PC-9 (cell line): ENCODE measurements around the gene CAPN7. TPM values are rescaled to one million over a fixed set of nuclear protein-coding genes. Genes with fewer than 3 reads are reported as not detected.
"Not testable (repeated sequence)": the region's sequence is repeated elsewhere in the genome, so short reads cannot be mapped to it uniquely, and the experiment has no call there.

Experiments used
- BruUV-seq: library from RNA; stranded (reverse); fragments of 400-500 nt; replicated peaks from 2 replicates; lab custom pipeline; 2021; lab: Mats Ljungman, UMichigan
- CTCF ChIA-PET: fragments of 300-600 bp; sonication (Branson Sonifier 250); formaldehyde crosslinking; loops from one replicate; lab custom pipeline; 2022; ENCODE audit warnings: antibody characterized with exemption; lab: Charles Lee
- POLR2A ChIA-PET: fragments of 300-600 bp; sonication (Branson Sonifier 250); formaldehyde crosslinking; loops from one replicate; lab custom pipeline; 2022; ENCODE audit warnings: antibody characterized with exemption; ENCODE audit not compliant: unreplicated experiment; lab: Charles Lee
- DNase-seq, 2 experiments: peaks; one replicate each; pipeline versions ENCODE4 v3.0.0 to v3.0.0-alpha.2; 2015 to 2022; ENCODE audit warnings: mixed read lengths in 1 of 2
- H2AFZ ChIP-seq: fragments of 200-600 bp; sonication (generic); 2 replicates; pipeline ENCODE4 v1.8.1; 2017; ENCODE audit warnings: antibody characterized with exemption
- H3F3A ChIP-seq: fragments of 200-600 bp; sonication (generic); 2 replicates; pipeline ENCODE4 v1.8.1; 2017; ENCODE audit warnings: antibody characterized with exemption, mild to moderate bottlenecking, low read depth; ENCODE audit not compliant: insufficient read depth
- H3K27ac ChIP-seq: fragments of 200-600 bp; sonication (generic); 2 replicates; pipeline ENCODE4 v1.6.1; 2016; ENCODE audit warnings: mixed run types
- H3K27me3 ChIP-seq: fragments of 200-600 bp; sonication (generic); 2 replicates; pipeline ENCODE4 v1.6.1; 2016; ENCODE audit warnings: low read depth, mixed run types; ENCODE audit not compliant: insufficient read depth
- H3K36me3 ChIP-seq: fragments of 200-600 bp; sonication (generic); 2 replicates; pipeline ENCODE4 v1.6.1; 2016; ENCODE audit warnings: low read depth, mixed run types
- H3K4me1 ChIP-seq: fragments of 200-600 bp; sonication (generic); replicated peaks from 2 replicates; pipeline ENCODE4 v1.6.1; 2016; ENCODE audit warnings: mixed run types; ENCODE audit not compliant: insufficient read depth
- H3K4me2 ChIP-seq: fragments of 200-600 bp; sonication (generic); 2 replicates; pipeline ENCODE4 v1.6.1; 2017; ENCODE audit warnings: mixed run types
- H3K4me3 ChIP-seq: fragments of 200-600 bp; sonication (generic); 2 replicates; pipeline ENCODE4 v1.6.1; 2016; ENCODE audit warnings: mixed run types
- H3K79me2 ChIP-seq: fragments of 200-600 bp; sonication (generic); 2 replicates; pipeline ENCODE4 v1.6.1; 2017; ENCODE audit warnings: low read depth, mixed run types
- H3K9me2 ChIP-seq: fragments of 200-600 bp; sonication (generic); 2 replicates; pipeline ENCODE4 v1.8.1; 2017; ENCODE audit warnings: mild to moderate bottlenecking; ENCODE audit not compliant: insufficient read depth
- H3K9me3 ChIP-seq: fragments of 200-600 bp; sonication (generic); 2 replicates; pipeline ENCODE4 v1.8.1; 2016; ENCODE audit warnings: low read depth; ENCODE audit not compliant: insufficient read depth
- H4K20me1 ChIP-seq: fragments of 200-600 bp; sonication (generic); 2 replicates; pipeline ENCODE4 v1.8.1; 2017; ENCODE audit not compliant: insufficient read depth
- CTCF ChIP-seq: fragments of 200-600 bp; sonication (generic); conservative IDR thresholded peaks from 2 replicates; pipeline ENCODE4 v1.6.1; 2017; ENCODE audit warnings: mixed run types, antibody characterized with exemption, mild to moderate bottlenecking, moderate library complexity
- EZH2 ChIP-seq: fragments of 200-600 bp; sonication (generic); IDR thresholded peaks from 2 replicates; pipeline ENCODE4 v1.8.0; 2017; ENCODE audit warnings: antibody characterized with exemption, low read depth
- intact Hi-C: fragments of 100-400 bp; cut with micrococcal nuclease; formaldehyde crosslinking; loops from one replicate; pipeline ENCODE4 v1.10.0; 2022; ENCODE audit not compliant: unreplicated experiment
- total RNA-seq: library from RNA; stranded (reverse); gene quantifications from 2 replicates; pipeline ENCODE4 v1.2.3, GENCODE V29; 2021

The CAPN7 gene
- total RNA-seq, 1 experiment from 2014 or later, result 28.5 TPM

GRCh38 chr3:15160662-15161061 lies 45.4 kb upstream of the CAPN7 start:
- intact Hi-C loops, result no loop called here
- H3K4me1 ChIP-seq, result no peaks in the 10 kb centered on the region
- TF ChIP-seq EZH2, result no peak
- TF ChIP-seq CTCF, result no peak
- DNase-seq, result no peak
- H3K9me2 ChIP-seq, result no peaks in the 10 kb centered on the region
- no TSS peak for BruUV-seq
- H4K20me1 ChIP-seq, result no peaks in the 10 kb centered on the region
- CTCF ChIA-PET, result no interaction called here
- no peak overlapping the region for H3K27ac ChIP-seq
- POLR2A ChIA-PET, result no interaction called here
- H3K36me3 ChIP-seq, result no peaks in the 10 kb centered on the region
- H3K4me2 ChIP-seq, result no peak overlapping the region
- no peaks in the 10 kb centered on the region for H3K79me2 ChIP-seq
- no peak overlapping the region for H2AFZ ChIP-seq
- H3K9me3 ChIP-seq, result 0 out of 2 replicates have a peak, but pooled peaks cover 5% of the 10 kb centered on the region
- H3F3A ChIP-seq, result no peaks in the 10 kb centered on the region
- H3K4me3 ChIP-seq, result no peak overlapping the region
- peaks cover 32% of the 10 kb centered on the region for H3K27me3 ChIP-seq

- CTCF ChIA-PET, result interaction anchor here (0.6 kb wide), 1 partner anchor 31 kb away, joined by 3 read pairs; no protein-coding TSS in a partner anchor
Observed at GRCh38 chr3:15161133-15161532, 44.9 kb upstream of the CAPN7 start.

GRCh38 chr3:15163656-15164055 lies 42.4 kb upstream of the CAPN7 start:
- H3K9me3 ChIP-seq, H3K79me2 ChIP-seq, DNase-seq, H3K36me3 ChIP-seq, intact Hi-C loops, H4K20me1 ChIP-seq, H3F3A ChIP-seq, H3K27me3 ChIP-seq, POLR2A ChIA-PET, H3K9me2 ChIP-seq, H2AFZ ChIP-seq, H3K4me3 ChIP-seq, H3K4me2 ChIP-seq, BruUV-seq, CTCF ChIA-PET, H3K4me1 ChIP-seq, H3K27ac ChIP-seq: not testable (repeated sequence)

More at GRCh38 chr3:15161133-15161532, 44.9 kb upstream of the CAPN7 start:
- Histone ChIP-seq H3K27me3 (peaks cover 27% of the 10 kb centered on the region), H4K20me1 (no peaks in the 10 kb centered on the region), H2AFZ (no peak overlapping the region), H3K4me1 (no peaks in the 10 kb centered on the region), H3K9me2 (no peaks in the 10 kb centered on the region), H3K79me2 (no peaks in the 10 kb centered on the region), H3K4me2 (no peak overlapping the region), H3K4me3 (no peak overlapping the region), H3K36me3 (no peaks in the 10 kb centered on the region), H3K27ac (no peak overlapping the region), H3K9me3 (0 out of 2 replicates have a peak, but pooled peaks cover 5% of the 10 kb centered on the region), H3F3A (no peaks in the 10 kb centered on the region)
- TF ChIP-seq CTCF (no peak), EZH2 (no peak)
- intact Hi-C loops, result no loop called here
- POLR2A ChIA-PET, result no interaction called here
- BruUV-seq, result no TSS peak
- no peak for DNase-seq

- no peaks in the 10 kb centered on the region for H3K9me2 ChIP-seq
- no peak overlapping the region for H3K27ac ChIP-seq
- no peak for DNase-seq
- intact Hi-C loops, result no loop called here
- H4K20me1 ChIP-seq, result no peaks in the 10 kb centered on the region
- H3K79me2 ChIP-seq, result no peaks in the 10 kb centered on the region
- no TSS peak for BruUV-seq
- H3K36me3 ChIP-seq, result no peaks in the 10 kb centered on the region
- CTCF ChIA-PET, result interaction anchor here (0.6 kb wide), 1 partner anchor 1084 kb away, joined by 6 read pairs; no protein-coding TSS in a partner anchor
- no peak overlapping the region for H3K4me3 ChIP-seq
- no peaks in the 10 kb centered on the region for H3K9me3 ChIP-seq
- no peaks in the 10 kb centered on the region for H3F3A ChIP-seq
- H3K4me1 ChIP-seq, result no peaks in the 10 kb centered on the region
- H3K4me2 ChIP-seq, result no peak overlapping the region
- POLR2A ChIA-PET, result no interaction called here
- no peaks in the 10 kb centered on the region; the same call in 1 of the 2 replicates for H3K27me3 ChIP-seq
- no peak overlapping the region for H2AFZ ChIP-seq
- TF ChIP-seq EZH2, result no peak
Observed at GRCh38 chr3:15164340-15164739, 41.7 kb upstream of the CAPN7 start.
